NB4 (cell line): ENCODE measurements around the gene SRA1.

Source experiments
- DNase-seq: peaks from one replicate; pipeline ENCODE4 v3.0.0; 2010; ENCODE audit warnings: low read depth
- H3K4me3 ChIP-seq: one replicate; pipeline ENCODE4 v1.5.1; 2011; ENCODE audit warnings: mild to moderate bottlenecking, low read depth, low read length, moderate library complexity
- CTCF ChIP-seq: IDR thresholded peaks from one replicate; pipeline ENCODE4 v1.5.1; 2012; ENCODE audit warnings: low read depth, low read length
- MAX ChIP-seq: IDR thresholded peaks from 2 replicates; pipeline ENCODE4 v1.6.1; 2011; ENCODE audit warnings: low read depth, low read length
- MYC ChIP-seq: IDR thresholded peaks from 2 replicates; pipeline ENCODE4 v1.6.1; 2011; ENCODE audit warnings: low read depth, low read length
- POLR2A ChIP-seq: IDR thresholded peaks from 2 replicates; pipeline ENCODE4 v1.6.1; 2011; ENCODE audit warnings: mild to moderate bottlenecking; ENCODE audit not compliant: insufficient read length; ENCODE audit errors: extremely low read depth

Gene SRA1

GRCh38 chr5:140558542-140558941, 1.3 kb upstream of the SRA1 start:
- DNase-seq = no peak
- TF ChIP-seq MAX = no peak
- TF ChIP-seq POLR2A = no peak
- no peak for TF ChIP-seq MYC
- no peak for TF ChIP-seq CTCF
- H3K4me3 ChIP-seq = no peak overlapping the region

GRCh38 chr5:140557965-140558364, 692 bp upstream of the SRA1 start:
- TF ChIP-seq MYC = no peak
- peak overlapping the region; percentile 48 for H3K4me3 ChIP-seq
- no peak for DNase-seq

- peak; percentile 59 for DNase-seq
- TF ChIP-seq CTCF (no peak), MYC (no peak), POLR2A (no peak)
- peak overlapping the region; percentile 91 for H3K4me3 ChIP-seq
These were observed 835 bp downstream of the SRA1 start for GRCh38 chr5:140556438-140556837.

- H3K4me3 ChIP-seq = peak overlapping the region; percentile 91
- TF ChIP-seq MAX = no peak
- TF ChIP-seq POLR2A = no peak
- TF ChIP-seq MYC = no peak
- TF ChIP-seq CTCF = no peak
- no peak for DNase-seq
These were observed 1.4 kb downstream of the SRA1 start for GRCh38 chr5:140555747-140556312.

GRCh38 chr5:140554454-140554853, 2.8 kb downstream of the SRA1 start:
- no peak overlapping the region for H3K4me3 ChIP-seq
- TF ChIP-seq CTCF (no peak), MYC (no peak), MAX (no peak), POLR2A (no peak)
- DNase-seq = peak; percentile 55

- TF ChIP-seq POLR2A = no peak
- no peak for TF ChIP-seq MAX
- TF ChIP-seq CTCF = no peak
- no peak for TF ChIP-seq MYC
- peak; percentile 52 for DNase-seq
- H3K4me3 ChIP-seq = no peak overlapping the region
These were observed 3.6 kb downstream of the SRA1 start for GRCh38 chr5:140553657-140554056.
